DND-41 (cell line): Measurements from ENCODE around the gene CUBN.

Experiments used
- ATAC-seq: fragments of 200-7000 bp; cut with Tn5 transposase; 3 replicates; pipeline ENCODE4 v1.9.1; 2021; ENCODE audit warnings: low read depth; ENCODE audit not compliant: insufficient read depth
- DNase-seq: peaks from one replicate; pipeline ENCODE4 v3.0.0-alpha.2; 2020
- H2AFZ ChIP-seq: 2 replicates; pipeline ENCODE4 v1.6.0; 2012; ENCODE audit warnings: low read depth, low read length
- H3K27ac ChIP-seq: 2 replicates; pipeline ENCODE4 v1.5.1; 2012; ENCODE audit warnings: low read length, inconsistent platforms
- H3K27me3 ChIP-seq: fragments of 200-600 bp; sonication (generic); 2 replicates; pipeline ENCODE4 v1.6.0; 2012; ENCODE audit warnings: low read length, mild to moderate bottlenecking, inconsistent platforms; ENCODE audit not compliant: insufficient read depth, poor library complexity
- H3K36me3 ChIP-seq: 2 replicates; pipeline ENCODE4 v1.5.1; 2012; ENCODE audit warnings: low read length, inconsistent platforms; ENCODE audit not compliant: insufficient read depth
- H3K4me1 ChIP-seq: 2 replicates; pipeline ENCODE4 v1.5.1; 2012; ENCODE audit warnings: mild to moderate bottlenecking, low read length; ENCODE audit not compliant: insufficient read depth
- H3K4me2 ChIP-seq: 2 replicates; pipeline ENCODE4 v1.6.0; 2012; ENCODE audit warnings: mild to moderate bottlenecking, moderate library complexity, low read length, inconsistent platforms; ENCODE audit not compliant: insufficient read depth
- H3K4me3 ChIP-seq, 2 experiments: fragments of 200-600 bp in 1 of 2; shearing (Covaris generic) in 1 of 2; 2 replicates each; pipeline ENCODE4 v1.5.1; 2012 to 2016; ENCODE audit warnings: inconsistent platforms in 2 of 2, low read length in 2 of 2, mild to moderate bottlenecking in 2 of 2, low read depth in 1 of 2, moderate library complexity in 1 of 2
- H3K79me2 ChIP-seq: 2 replicates; pipeline ENCODE4 v1.6.0; 2012; ENCODE audit warnings: low read length, inconsistent platforms; ENCODE audit not compliant: insufficient read depth
- H3K9ac ChIP-seq: 2 replicates; pipeline ENCODE4 v1.6.0; 2012; ENCODE audit warnings: low read depth, mild to moderate bottlenecking, inconsistent platforms, low read length, moderate library complexity
- H3K9me3 ChIP-seq: 2 replicates; pipeline ENCODE4 v1.5.1; 2012; ENCODE audit warnings: low read length, moderate library complexity, mild to moderate bottlenecking, inconsistent platforms; ENCODE audit not compliant: insufficient read depth, severe bottlenecking
- H4K20me1 ChIP-seq: 2 replicates; pipeline ENCODE4 v1.6.0; 2012; ENCODE audit warnings: low read length; ENCODE audit not compliant: insufficient read depth
- CTCF ChIP-seq: IDR thresholded peaks from 2 replicates; pipeline ENCODE4 v1.5.1; 2012; ENCODE audit warnings: borderline replicate concordance, low read length, moderate library complexity, mild to moderate bottlenecking; ENCODE audit not compliant: poor library complexity, severe bottlenecking; ENCODE audit errors: extremely low read depth
- EZH2 ChIP-seq: IDR thresholded peaks from 3 replicates; pipeline ENCODE4 v1.6.1; 2012; ENCODE audit warnings: borderline replicate concordance, low read depth, mild to moderate bottlenecking, moderate library complexity, low read length, inconsistent platforms; ENCODE audit not compliant: severe bottlenecking

CUBN gene

GRCh38 chr10:17043586-17043985 lies 86.0 kb downstream of the CUBN start:
- Histone ChIP-seq H3K4me2 (no peak overlapping the region), H4K20me1 (no peaks in the 10 kb centered on the region), H2AFZ (no peak overlapping the region), H3K4me3 (no peak overlapping the region), H3K9me3 (no peaks in the 10 kb centered on the region), H3K4me1 (no peaks in the 10 kb centered on the region), H3K27me3 (no peaks in the 10 kb centered on the region), H3K36me3 (no peaks in the 10 kb centered on the region), H3K9ac (no peak overlapping the region), H3K79me2 (no peaks in the 10 kb centered on the region), H3K27ac (no peak overlapping the region)
- ATAC-seq (no peak), DNase-seq (no peak)
- TF ChIP-seq CTCF = no peak
- no peak for TF ChIP-seq EZH2

GRCh38 chr10:17041626-17042520 lies 87.7 kb downstream of the CUBN start:
- Histone ChIP-seq H3K27ac (no peak overlapping the region), H3K27me3 (no peaks in the 10 kb centered on the region), H3K4me2 (no peak overlapping the region), H3K4me1 (no peaks in the 10 kb centered on the region), H3K9me3 (no peaks in the 10 kb centered on the region), H3K36me3 (no peaks in the 10 kb centered on the region), H4K20me1 (no peaks in the 10 kb centered on the region), H3K9ac (no peak overlapping the region), H2AFZ (no peak overlapping the region), H3K79me2 (no peaks in the 10 kb centered on the region), H3K4me3 (no peak overlapping the region)
- TF ChIP-seq CTCF (no peak), EZH2 (no peak)
- DNase-seq (no peak), ATAC-seq (no peak)

DNA sequence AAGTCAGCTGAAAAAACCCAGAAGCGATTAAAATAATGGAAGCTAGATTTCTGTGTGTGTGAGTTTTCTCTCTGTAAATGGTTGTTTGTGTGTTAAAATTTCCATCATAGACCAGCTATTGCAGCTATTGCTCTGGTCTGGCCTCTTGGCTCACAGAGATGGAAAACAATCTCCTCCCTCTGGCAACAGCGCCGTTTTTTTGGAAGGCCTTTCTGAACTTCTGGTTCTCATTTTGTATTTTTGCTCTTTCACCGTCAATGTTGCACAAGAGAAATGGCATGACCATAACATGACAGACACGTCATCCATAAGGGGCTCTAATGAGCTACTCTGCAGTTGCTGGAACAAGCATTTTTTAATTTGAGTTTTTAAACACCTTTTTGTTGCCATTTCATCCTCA lies 91.0 kb downstream of the CUBN start:
- no peaks in the 10 kb centered on the region for H3K27me3 ChIP-seq
- H3K4me2 ChIP-seq = no peak overlapping the region
- no peak overlapping the region for H3K4me3 ChIP-seq
- H3K4me1 ChIP-seq = peaks cover 11% of the 10 kb centered on the region
- ATAC-seq (no peak), DNase-seq (no peak)
- no peaks in the 10 kb centered on the region for H3K79me2 ChIP-seq
- H4K20me1 ChIP-seq = no peaks in the 10 kb centered on the region
- no peak overlapping the region for H3K9ac ChIP-seq
- no peaks in the 10 kb centered on the region for H3K9me3 ChIP-seq
- H3K36me3 ChIP-seq = no peaks in the 10 kb centered on the region
- H2AFZ ChIP-seq = no peak overlapping the region
- no peak overlapping the region for H3K27ac ChIP-seq
- TF ChIP-seq EZH2 (no peak), CTCF (no peak)
